Right forelimb (tissue), 1 donor: ENCODE data around the gene CCL13.

Experiments used
- DNase-seq: peaks from one replicate; pipeline ENCODE4 v3.0.0-alpha.2; 2018

CCL13 gene

GRCh38 chr17:34386697-34387550 lies 30.6 kb downstream of the CCL13 start:
- DNase-seq = no peak

DNA sequence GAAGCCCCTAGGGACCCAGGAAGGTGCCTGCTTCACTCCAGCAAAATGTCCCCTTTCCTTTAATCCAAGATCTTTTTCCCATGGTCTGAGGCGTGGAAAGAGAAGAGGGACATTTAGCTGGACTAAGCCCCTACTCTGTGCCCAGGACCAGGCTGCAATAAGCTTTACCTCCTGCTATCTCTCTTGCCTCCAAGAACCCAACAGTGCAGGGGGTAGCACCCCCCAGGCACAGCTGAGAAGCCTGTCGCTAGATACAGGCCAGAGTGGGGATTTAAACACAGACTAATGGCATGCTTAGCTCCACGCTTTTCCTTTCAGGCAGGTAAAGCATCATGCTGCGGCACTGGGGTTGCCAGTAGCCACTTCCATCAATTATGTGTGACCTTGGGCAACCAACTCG lies 31.3 kb downstream of the CCL13 start:
- no peak for DNase-seq

DNA sequence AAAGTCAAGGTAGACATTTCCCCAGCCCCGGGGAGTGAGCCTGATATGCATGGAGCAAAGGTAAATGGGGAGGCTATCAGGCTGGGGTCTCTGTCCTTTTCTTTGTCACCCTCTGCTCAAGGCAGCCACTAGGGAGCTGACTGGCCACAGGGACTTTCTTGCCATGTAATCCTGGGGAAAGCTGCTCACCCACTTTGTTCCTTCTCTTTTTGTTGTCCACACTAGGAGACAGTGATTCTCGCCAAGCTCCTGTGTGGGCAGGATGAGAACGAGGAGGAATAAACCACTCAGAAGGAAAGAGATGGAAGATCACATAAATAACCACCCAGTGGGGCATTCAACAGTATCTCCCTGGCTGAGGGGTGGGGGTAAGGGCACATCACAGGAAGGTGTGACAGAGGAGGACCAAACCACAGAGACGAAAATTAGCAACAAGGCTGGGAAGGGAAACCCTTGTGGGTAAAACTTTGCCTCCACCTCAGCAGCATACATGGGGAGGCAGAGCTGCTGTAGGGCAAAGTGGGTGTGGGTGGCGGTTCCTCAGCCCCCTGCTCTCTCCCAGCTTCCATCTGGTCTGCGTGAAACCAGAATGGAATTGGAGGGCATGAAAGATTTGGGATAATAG lies 33.0 kb downstream of the CCL13 start:
- DNase-seq = no peak

DNA sequence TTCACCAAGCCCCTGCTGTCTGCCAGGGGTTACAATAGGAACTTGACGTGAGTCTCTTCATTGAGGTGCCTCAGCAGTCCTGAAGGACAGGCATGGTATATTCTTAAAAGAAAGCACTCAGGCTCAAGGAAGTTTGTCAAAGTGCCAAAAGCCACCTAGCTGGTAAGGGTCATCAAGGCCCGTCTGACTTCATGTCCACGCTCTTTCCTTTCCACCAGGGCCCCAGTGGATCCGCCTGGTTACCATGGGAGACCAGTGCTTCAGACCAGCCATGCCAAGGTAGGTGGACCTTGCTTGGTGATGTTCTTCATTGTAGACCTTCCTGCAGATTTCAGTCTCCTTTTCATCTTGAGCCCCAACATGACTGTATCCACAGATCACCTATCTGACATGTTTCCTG lies 34.4 kb downstream of the CCL13 start:
- no peak for DNase-seq

DNA sequence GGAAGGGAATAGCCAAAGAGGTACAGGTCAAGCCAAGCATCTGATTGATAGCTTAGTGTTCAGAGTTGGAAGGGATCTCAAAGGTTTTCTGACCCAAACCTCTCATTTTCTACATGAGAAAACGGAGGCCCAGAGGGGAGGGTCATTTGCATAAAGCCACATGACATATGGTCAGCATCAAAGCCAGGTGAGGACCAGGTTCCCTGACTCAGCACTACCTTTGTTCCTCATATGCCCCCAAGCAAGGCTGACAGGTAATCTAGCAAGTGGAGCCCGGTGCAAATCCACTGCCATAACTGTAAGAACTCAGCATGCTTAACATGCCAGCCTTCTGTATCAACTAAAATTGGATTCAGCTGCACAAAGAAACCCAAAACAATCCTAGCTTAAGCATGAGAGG lies 35.0 kb downstream of the CCL13 start:
- DNase-seq = no peak

DNA sequence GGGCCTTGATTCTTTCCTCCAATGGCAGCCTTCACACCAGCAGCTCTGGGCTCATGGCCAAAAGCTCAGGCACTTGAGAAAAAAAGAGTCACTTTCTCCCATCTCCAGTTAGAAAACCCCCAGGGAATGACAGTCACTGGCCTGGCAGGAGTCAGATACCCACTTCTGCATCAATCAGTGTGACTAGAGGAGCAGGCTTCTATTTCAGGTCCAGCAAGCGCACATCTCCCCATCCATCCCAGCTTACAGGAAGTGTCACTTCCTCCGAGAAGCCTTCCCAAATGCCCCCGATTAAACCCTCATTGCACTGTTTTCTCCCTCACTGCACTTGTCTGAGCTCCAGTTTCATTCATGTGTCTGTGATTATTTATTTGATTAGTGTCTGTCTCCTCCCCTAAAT lies 37.1 kb downstream of the CCL13 start:
- no peak for DNase-seq

DNA sequence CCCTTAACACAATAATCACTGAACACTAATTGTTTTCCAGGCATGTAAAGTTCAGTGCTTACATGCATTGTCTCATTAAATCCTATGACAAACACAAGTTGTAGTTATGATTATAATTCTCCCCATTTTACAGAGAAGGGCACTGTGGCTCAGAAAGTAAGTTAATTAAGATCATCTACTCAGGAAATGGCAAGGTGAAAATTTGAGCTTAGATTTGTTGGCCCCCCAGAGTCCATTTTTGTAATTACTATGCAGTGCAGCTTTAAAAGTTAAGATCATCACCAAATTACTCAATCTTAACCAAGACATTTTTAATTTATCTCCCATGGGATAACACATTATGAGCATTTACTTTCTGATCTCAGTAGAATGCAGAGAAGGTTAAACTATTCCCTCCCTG lies 41.0 kb downstream of the CCL13 start:
- DNase-seq = no peak

- no peak for DNase-seq
Measured at GRCh38 chr17:34398990-34399389, 42.7 kb downstream of the CCL13 start.

GRCh38 chr17:34399725-34400124 lies 43.4 kb downstream of the CCL13 start:
- no peak for DNase-seq

DNA sequence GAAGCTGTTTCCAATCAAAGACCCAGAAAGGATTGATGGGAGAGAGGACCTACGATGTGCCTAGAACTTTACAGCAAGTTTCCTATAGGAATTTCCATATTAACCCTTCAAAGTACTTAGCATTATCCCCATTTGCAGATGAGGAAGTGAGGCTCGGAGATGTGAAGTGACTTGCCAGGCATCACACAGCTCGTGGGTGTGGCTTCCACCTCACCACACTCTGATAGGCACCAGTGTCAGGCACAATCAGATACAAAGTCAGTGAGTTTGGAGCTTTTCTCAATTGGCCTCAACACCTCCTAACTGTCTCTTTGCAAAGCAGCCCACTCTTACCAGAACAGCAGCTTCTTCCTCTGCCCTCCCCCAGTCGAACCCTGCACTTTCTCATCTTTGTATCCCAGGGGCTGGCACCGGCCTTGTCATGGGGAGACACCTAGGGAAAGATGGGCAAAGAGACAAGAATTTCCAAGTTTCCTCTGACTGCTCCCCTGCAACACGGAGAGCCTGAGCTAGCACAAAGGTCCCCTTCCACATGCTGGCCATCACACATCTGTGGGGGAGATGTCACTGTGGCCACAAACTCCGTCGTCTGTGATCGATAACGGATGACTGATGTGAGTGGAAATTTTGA lies 44.1 kb downstream of the CCL13 start:
- no peak for DNase-seq

DNA sequence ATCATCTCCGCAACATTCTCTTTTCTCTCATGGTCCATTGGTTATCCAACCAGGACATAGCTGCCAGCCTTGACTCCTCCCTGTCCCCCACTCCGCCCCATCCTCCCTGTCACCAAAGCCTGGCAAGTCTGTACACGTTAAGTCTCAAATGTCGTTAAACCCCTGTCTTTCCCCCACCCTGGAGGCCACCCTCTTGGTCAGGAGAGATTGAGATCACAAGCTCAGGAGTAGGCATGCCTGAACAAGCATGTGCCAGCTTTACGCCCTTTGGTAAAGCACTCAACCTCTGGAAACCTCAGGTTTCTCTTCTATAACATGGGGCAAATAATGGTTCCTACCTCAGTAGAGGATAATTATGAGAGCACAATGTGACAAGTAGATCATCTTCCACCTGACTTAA lies 44.9 kb downstream of the CCL13 start:
- DNase-seq = no peak

GRCh38 chr17:34403006-34403405 lies 46.7 kb downstream of the CCL13 start:
- no peak for DNase-seq

- DNase-seq = no peak
Measured at GRCh38 chr17:34406226-34406625, 49.9 kb downstream of the CCL13 start.
